DOHH2 (cell line): Measurements from ENCODE around the gene SPTLC1.
"Not testable (repeated sequence)": the region's sequence is repeated elsewhere in the genome, so short reads cannot be mapped to it uniquely, and the experiment has no call there.

Experiments
- H3F3A ChIP-seq: fragments of 200-600 bp; sonication (generic), shearing (Covaris generic); 2 replicates; pipeline ENCODE4 v1.6.0; 2016; ENCODE audit warnings: antibody characterized with exemption, mild to moderate bottlenecking; ENCODE audit not compliant: control insufficient read depth, insufficient read depth
- H3K27ac ChIP-seq: fragments of 200-600 bp; sonication (generic); 2 replicates; pipeline ENCODE4 v1.5.1; 2014; ENCODE audit warnings: low read depth, mild to moderate bottlenecking, low read length, moderate library complexity
- H3K27me3 ChIP-seq: fragments of 200-600 bp; sonication (generic); 2 replicates; pipeline ENCODE4 v1.6.1; 2014; ENCODE audit warnings: mild to moderate bottlenecking, low read length, mixed read lengths; ENCODE audit not compliant: control insufficient read depth
- H3K36me3 ChIP-seq: fragments of 200-600 bp; sonication (generic); 2 replicates; pipeline ENCODE4 v1.6.1; 2014; ENCODE audit warnings: mild to moderate bottlenecking, low read length, moderate library complexity, mixed read lengths; ENCODE audit not compliant: control insufficient read depth
- H3K4me1 ChIP-seq: fragments of 200-600 bp; sonication (generic); 2 replicates; pipeline ENCODE4 v1.6.1; 2014; ENCODE audit warnings: mild to moderate bottlenecking, low read length, mixed read lengths; ENCODE audit not compliant: control insufficient read depth
- H3K4me2 ChIP-seq: fragments of 200-600 bp; sonication (generic); 2 replicates; pipeline ENCODE4 v1.6.0; 2014; ENCODE audit warnings: mild to moderate bottlenecking, low read length, moderate library complexity
- H3K4me3 ChIP-seq: fragments of 200-600 bp; sonication (generic); 2 replicates; pipeline ENCODE4 v1.5.1; 2014; ENCODE audit warnings: mild to moderate bottlenecking, low read length, mixed read lengths
- H3K79me2 ChIP-seq: fragments of 200-600 bp; sonication (generic); 2 replicates; pipeline ENCODE4 v1.6.1; 2014; ENCODE audit warnings: mild to moderate bottlenecking, low read length, mixed read lengths; ENCODE audit not compliant: control insufficient read depth
- H3K9me2 ChIP-seq: fragments of 200-600 bp; sonication (generic); replicated peaks from 2 replicates; pipeline ENCODE4 v1.6.1; 2014; ENCODE audit warnings: mild to moderate bottlenecking, low read length, mixed read lengths; ENCODE audit not compliant: control insufficient read depth
- H3K9me3 ChIP-seq: fragments of 200-600 bp; sonication (generic); 2 replicates; pipeline ENCODE4 v1.6.1; 2014; ENCODE audit warnings: antibody characterized with exemption, low read length, mixed read lengths; ENCODE audit not compliant: control insufficient read depth, insufficient read depth
- H4K20me1 ChIP-seq: fragments of 200-600 bp; sonication (generic); 2 replicates; pipeline ENCODE4 v1.6.0; 2014; ENCODE audit warnings: low read depth, mild to moderate bottlenecking, antibody characterized with exemption, low read length, moderate library complexity; ENCODE audit not compliant: control insufficient read depth, insufficient read depth
- EZH2phosphoT487 ChIP-seq: fragments of 200-600 bp; sonication (generic); IDR thresholded peaks from 2 replicates; pipeline ENCODE4 v1.6.1; 2017; ENCODE audit warnings: borderline replicate concordance, mild to moderate bottlenecking, antibody characterized with exemption, low read length, moderate library complexity, mixed read lengths
- TF ChIP-seq, protein P1 (sequence below): fragments of 200-600 bp; sonication (generic); IDR thresholded peaks from one replicate; pipeline ENCODE4 v1.5.1; 2014; ENCODE audit warnings: antibody characterized with exemption, mild to moderate bottlenecking, low read depth, low read length; ENCODE audit not compliant: poor library complexity, severe bottlenecking

Gene SPTLC1

DNA sequence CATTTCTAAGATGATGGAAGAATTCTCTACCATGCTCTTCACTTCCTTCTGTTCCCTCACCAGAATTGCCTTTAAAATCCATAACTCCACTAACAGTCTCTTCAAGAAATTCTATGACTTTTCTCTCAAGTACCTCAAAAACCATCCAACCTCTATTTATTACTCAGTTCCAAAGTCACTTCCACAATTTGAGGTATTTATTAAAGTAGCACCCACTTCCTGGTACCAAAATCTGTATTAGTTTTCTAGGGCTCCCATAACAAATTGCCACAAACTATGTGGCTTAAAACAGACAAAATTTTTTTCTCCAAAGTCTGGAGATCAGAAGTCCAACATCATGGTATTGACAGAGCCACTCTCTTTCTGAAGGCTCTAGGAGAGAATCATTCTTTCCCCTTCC is 4.9 kb upstream of the SPTLC1 start:
- H3K36me3 ChIP-seq: no peaks in the 10 kb centered on the region; the same call in 1 of the 2 replicates
- H3K27me3 ChIP-seq: no peaks in the 10 kb centered on the region; the same call in 1 of the 2 replicates
- TF ChIP-seq EZH2phosphoT487: no peak
- TF ChIP-seq, protein P1, sequence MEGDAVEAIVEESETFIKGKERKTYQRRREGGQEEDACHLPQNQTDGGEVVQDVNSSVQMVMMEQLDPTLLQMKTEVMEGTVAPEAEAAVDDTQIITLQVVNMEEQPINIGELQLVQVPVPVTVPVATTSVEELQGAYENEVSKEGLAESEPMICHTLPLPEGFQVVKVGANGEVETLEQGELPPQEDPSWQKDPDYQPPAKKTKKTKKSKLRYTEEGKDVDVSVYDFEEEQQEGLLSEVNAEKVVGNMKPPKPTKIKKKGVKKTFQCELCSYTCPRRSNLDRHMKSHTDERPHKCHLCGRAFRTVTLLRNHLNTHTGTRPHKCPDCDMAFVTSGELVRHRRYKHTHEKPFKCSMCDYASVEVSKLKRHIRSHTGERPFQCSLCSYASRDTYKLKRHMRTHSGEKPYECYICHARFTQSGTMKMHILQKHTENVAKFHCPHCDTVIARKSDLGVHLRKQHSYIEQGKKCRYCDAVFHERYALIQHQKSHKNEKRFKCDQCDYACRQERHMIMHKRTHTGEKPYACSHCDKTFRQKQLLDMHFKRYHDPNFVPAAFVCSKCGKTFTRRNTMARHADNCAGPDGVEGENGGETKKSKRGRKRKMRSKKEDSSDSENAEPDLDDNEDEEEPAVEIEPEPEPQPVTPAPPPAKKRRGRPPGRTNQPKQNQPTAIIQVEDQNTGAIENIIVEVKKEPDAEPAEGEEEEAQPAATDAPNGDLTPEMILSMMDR: no peak
- H3F3A ChIP-seq: peaks cover 9% of the 10 kb centered on the region; the same call in 1 of the 2 replicates
- peaks cover 7% of the 10 kb centered on the region for H3K4me1 ChIP-seq
- no peaks in the 10 kb centered on the region for H4K20me1 ChIP-seq
- peaks cover 3% of the 10 kb centered on the region for H3K79me2 ChIP-seq
- no peaks in the 10 kb centered on the region for H3K9me2 ChIP-seq
- H3K4me2 ChIP-seq: no peak overlapping the region
- no peak overlapping the region for H3K27ac ChIP-seq
- no peak overlapping the region for H3K4me3 ChIP-seq
- H3K9me3 ChIP-seq: no peaks in the 10 kb centered on the region

DNA sequence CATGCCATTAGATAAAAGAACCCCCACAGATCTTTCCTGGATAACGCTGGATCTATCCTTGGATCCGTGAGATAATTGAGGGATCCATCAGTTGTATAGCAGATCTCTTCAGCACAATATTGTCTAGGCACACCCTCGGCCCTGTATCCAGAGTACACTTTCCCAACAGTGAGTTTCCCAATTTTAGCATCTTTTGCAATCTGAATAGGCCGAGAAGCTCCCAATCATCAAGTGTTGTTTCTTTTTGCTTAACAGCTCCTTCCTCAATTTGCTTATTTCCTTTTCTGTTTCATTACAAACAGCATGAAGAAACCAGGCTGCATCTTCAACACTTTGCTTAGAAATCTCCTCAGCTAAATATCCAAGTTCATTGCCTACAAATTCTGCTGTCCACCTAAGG is 4.4 kb upstream of the SPTLC1 start:
- Histone ChIP-seq H3K27ac (no peak overlapping the region), H3F3A (peaks cover 9% of the 10 kb centered on the region; the same call in 1 of the 2 replicates), H3K4me2 (no peak overlapping the region), H4K20me1 (no peaks in the 10 kb centered on the region), H3K4me3 (no peak overlapping the region), H3K79me2 (peaks cover 9% of the 10 kb centered on the region), H3K9me2 (no peaks in the 10 kb centered on the region), H3K9me3 (no peaks in the 10 kb centered on the region), H3K27me3 (no peaks in the 10 kb centered on the region; the same call in 1 of the 2 replicates), H3K36me3 (peaks cover 5% of the 10 kb centered on the region; the same call in 1 of the 2 replicates), H3K4me1 (peaks cover 7% of the 10 kb centered on the region)
- no peak for TF ChIP-seq EZH2phosphoT487
- TF ChIP-seq, protein P1: no peak

DNA sequence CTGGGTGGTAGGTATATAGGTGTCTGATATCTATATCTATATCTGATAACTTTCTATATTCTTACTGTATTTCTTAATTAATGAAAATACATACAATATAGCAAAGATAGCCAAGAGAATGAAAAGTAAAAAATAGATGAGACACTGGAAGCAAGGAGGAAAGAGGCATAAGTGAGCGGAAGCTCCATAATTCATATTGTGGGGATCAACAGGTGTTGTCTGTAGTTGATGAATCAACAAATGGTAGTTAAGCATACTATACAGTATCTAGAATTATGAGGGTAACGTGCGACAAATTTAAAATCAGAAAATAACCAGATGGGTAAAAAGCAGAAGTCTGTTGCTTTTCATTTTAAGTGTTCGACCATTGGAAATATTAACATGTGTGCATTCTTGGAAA is 7.1 kb downstream of the SPTLC1 start:
- no peaks in the 10 kb centered on the region for H4K20me1 ChIP-seq
- peaks cover 32% of the 10 kb centered on the region for H3K79me2 ChIP-seq
- no peak for TF ChIP-seq EZH2phosphoT487
- H3K27me3 ChIP-seq: no peaks in the 10 kb centered on the region
- peaks cover 31% of the 10 kb centered on the region for H3K36me3 ChIP-seq
- H3K9me3 ChIP-seq: no peaks in the 10 kb centered on the region
- no peak overlapping the region for H3K4me2 ChIP-seq
- no peaks in the 10 kb centered on the region for H3K9me2 ChIP-seq
- H3K4me3 ChIP-seq: no peak overlapping the region
- H3K27ac ChIP-seq: no peak overlapping the region
- H3K4me1 ChIP-seq: peaks cover under 1% of the 10 kb centered on the region; the same call in 1 of the 2 replicates
- no peaks in the 10 kb centered on the region for H3F3A ChIP-seq

DNA sequence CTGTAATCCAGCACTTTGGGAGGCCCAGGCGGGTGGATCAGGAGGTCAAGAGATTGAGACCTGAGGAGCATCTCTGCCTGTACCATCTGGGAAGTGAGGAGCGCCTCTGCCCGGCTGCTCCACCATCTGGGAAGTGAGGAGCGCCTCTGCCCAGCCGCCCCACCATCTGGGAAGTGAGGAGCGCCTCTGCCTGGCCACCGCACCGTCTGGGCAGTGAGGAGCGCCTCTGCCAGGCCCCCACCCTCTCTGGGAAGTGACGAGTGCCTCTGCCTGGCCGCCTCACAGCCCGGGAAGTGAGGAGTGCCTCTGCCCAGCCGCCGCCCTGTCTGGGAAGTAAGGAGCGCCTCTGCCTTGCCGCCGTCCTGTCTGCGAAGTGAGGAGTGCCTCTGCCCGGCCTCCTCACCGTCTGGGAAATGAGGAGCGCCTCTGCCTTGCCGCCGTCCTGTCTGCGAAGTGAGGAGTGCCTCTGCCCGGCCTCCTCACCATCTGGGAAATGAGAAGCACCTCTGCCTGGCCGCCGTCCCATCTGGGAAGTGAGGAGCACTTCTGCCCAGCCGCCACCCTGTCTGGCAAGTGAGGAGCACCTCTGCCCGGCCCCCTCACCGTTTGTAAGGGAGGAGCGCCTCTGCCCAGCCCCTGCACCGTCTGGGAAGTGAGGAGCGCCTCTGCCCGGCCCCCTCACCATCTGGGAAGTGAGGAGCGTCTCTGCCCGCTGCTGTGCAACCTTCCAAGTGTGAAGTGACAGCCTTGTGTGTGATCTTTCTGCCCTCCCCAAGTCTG is 9.6 kb downstream of the SPTLC1 start:
- not testable (repeated sequence) for H3K4me1 ChIP-seq, H3K79me2 ChIP-seq, H3K9me3 ChIP-seq, H3K4me2 ChIP-seq, H3K4me3 ChIP-seq, H3K27me3 ChIP-seq, H3K9me2 ChIP-seq, H4K20me1 ChIP-seq, H3F3A ChIP-seq, H3K27ac ChIP-seq
- peaks cover 13% of the 10 kb centered on the region for H3K36me3 ChIP-seq

DNA sequence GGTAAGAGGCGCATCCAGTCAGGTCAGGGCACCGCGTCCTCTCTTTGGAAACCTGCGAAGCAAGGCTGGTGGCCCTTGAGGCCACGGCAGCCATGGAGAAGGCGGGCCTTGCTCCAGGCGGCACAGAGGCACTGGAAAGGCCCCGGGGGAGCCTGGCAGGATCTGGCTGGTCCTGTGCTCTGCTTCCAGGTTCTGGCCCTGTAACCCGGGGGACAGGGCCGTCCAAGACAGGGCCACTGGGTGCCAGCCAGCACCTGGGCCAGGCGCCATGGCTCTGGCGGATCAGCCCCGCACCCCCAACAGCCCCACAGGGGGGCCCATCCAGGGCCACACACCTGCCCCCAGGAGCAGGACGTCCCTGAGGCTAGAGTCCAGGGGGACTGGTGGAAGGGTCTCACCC is 11.6 kb downstream of the SPTLC1 start:
- H3K4me1 ChIP-seq, H3K4me3 ChIP-seq, H3K27me3 ChIP-seq, H4K20me1 ChIP-seq, H3F3A ChIP-seq, H3K9me3 ChIP-seq, H3K9me2 ChIP-seq, H3K4me2 ChIP-seq, H3K36me3 ChIP-seq, H3K79me2 ChIP-seq, H3K27ac ChIP-seq: not testable (repeated sequence)
